K562 (cell line): ENCODE results near the gene VSIG10L2. TPM values are rescaled to one million over a fixed set of nuclear protein-coding genes. Genes with fewer than 3 reads are reported as not detected.
A peak's percentile ranks its signal among the peaks of the same experiment; 100 is the strongest.

Experiments
- ATAC-seq: fragments of 200-7000 bp; cut with Tn5 transposase; 3 replicates; pipeline ENCODE4 v1.9.1; 2020; ENCODE audit warnings: moderate library complexity
- BruUV-seq: library from RNA; stranded (reverse); fragments of 400-500 nt; replicated peaks from 2 replicates; lab custom pipeline; 2021; lab: Mats Ljungman, UMichigan
- CTCF ChIA-PET: fragments of 300-600 bp; formaldehyde crosslinking; extraction: SDS; loops from one replicate; lab custom pipeline; 2021; ENCODE audit warnings: low intra/inter-chr PET ratio; lab: Yijun Ruan, JAX
- POLR2A ChIA-PET: fragments of 300-600, 350-650 bp; sonication (Branson Sonifier 250); formaldehyde crosslinking; extraction: SDS; loops from one replicate; lab custom pipeline; 2021; ENCODE audit warnings: antibody characterized with exemption, inconsistent platforms; lab: Yijun Ruan, JAX
- DNase-seq, 4 experiments: peaks; one replicate each; pipeline versions ENCODE4 v3.0.0 to v3.0.0-alpha.2; 2011 to 2018; ENCODE audit warnings: low spot score in 3 of 4, mixed read lengths in 3 of 4; ENCODE audit errors: extremely low read depth in 1 of 4
- FAIRE-seq: peaks from 2 replicates; lab custom pipeline; 2011; peaks lifted over from hg19 to GRCh38; lab: Jason Lieb, UNC
- H2AFZ ChIP-seq: 2 replicates; pipeline ENCODE4 v1.6.0; 2011; ENCODE audit warnings: low read depth, low read length, control low read depth, inconsistent platforms
- H3K27ac ChIP-seq: fragments of 200-600 bp; 3 replicates; pipeline ENCODE4 v1.8.0; 2011; ENCODE audit warnings: low read depth, mild to moderate bottlenecking, control low read depth, inconsistent platforms, low read length, moderate library complexity, mixed read lengths; ENCODE audit errors: extremely low read depth
- H3K27me3 ChIP-seq, 2 experiments: fragments of 300-600 bp in 1 of 2; 2 replicates in 1 of 2; 3 replicates in 1 of 2; pipeline versions ENCODE4 v1.6.0 to v1.8.0; 2011; ENCODE audit warnings: inconsistent platforms in 2 of 2, low read length in 2 of 2, mild to moderate bottlenecking in 1 of 2, mixed read lengths in 1 of 2, moderate library complexity in 1 of 2; ENCODE audit not compliant: control insufficient read depth in 2 of 2, insufficient read depth in 2 of 2
- H3K36me3 ChIP-seq: fragments of 300-600 bp; 3 replicates; pipeline ENCODE4 v1.8.0; 2011; ENCODE audit warnings: mild to moderate bottlenecking, low read length, inconsistent platforms; ENCODE audit not compliant: control insufficient read depth, insufficient read depth
- H3K4me1 ChIP-seq, 2 experiments: fragments of 200-600 bp in 1 of 2; replicated peaks in 1 of 2; 2 replicates in 1 of 2; 3 replicates in 1 of 2; pipeline versions ENCODE4 v1.5.1 to v1.8.0; 2011; ENCODE audit warnings: inconsistent platforms in 2 of 2, low read length in 2 of 2, mild to moderate bottlenecking in 1 of 2, mixed read lengths in 1 of 2, moderate library complexity in 1 of 2; ENCODE audit not compliant: control insufficient read depth in 2 of 2, insufficient read depth in 2 of 2
- H3K4me2 ChIP-seq: 2 replicates; pipeline ENCODE4 v1.6.1; 2011; ENCODE audit warnings: low read length, control low read depth, inconsistent platforms, mixed read lengths; ENCODE audit not compliant: insufficient read depth
- H3K4me3 ChIP-seq: fragments of 200-600 bp; sonication (generic), shearing (Covaris generic); 2 replicates; pipeline ENCODE4 v1.5.1; 2016; ENCODE audit warnings: control low read depth, inconsistent platforms
- H3K79me2 ChIP-seq: fragments of 200-600 bp; 3 replicates; pipeline ENCODE4 v1.8.0; 2011; ENCODE audit warnings: low read length, inconsistent platforms; ENCODE audit not compliant: control insufficient read depth, insufficient read depth
- H3K9ac ChIP-seq, 2 experiments: 2 replicates each; pipeline versions ENCODE4 v1.6.0 to v1.6.1; 2011; ENCODE audit warnings: low read depth in 2 of 2, low read length in 2 of 2, control low read depth in 1 of 2, inconsistent platforms in 1 of 2, mild to moderate bottlenecking in 1 of 2, mixed read lengths in 1 of 2; ENCODE audit not compliant: insufficient read depth in 1 of 2
- H3K9me1 ChIP-seq: one replicate; pipeline ENCODE4 v1.6.0; 2011; ENCODE audit warnings: inconsistent platforms, mild to moderate bottlenecking, low read length, moderate library complexity; ENCODE audit not compliant: control insufficient read depth, insufficient read depth
- H3K9me3 ChIP-seq: replicated peaks from 2 replicates; pipeline ENCODE4 v1.5.1; 2011; ENCODE audit warnings: low read depth, low read length, inconsistent platforms; ENCODE audit not compliant: control insufficient read depth, insufficient read depth
- H4K20me1 ChIP-seq: replicated peaks from 2 replicates; pipeline ENCODE4 v1.6.1; 2011; ENCODE audit warnings: low read length, inconsistent platforms, mixed read lengths; ENCODE audit not compliant: control insufficient read depth, insufficient read depth
- CGGBP1 ChIP-seq: fragments of 250-450 bp; sonication (Bioruptor Pico); IDR thresholded peaks from 2 replicates; pipeline ENCODE4 v1.9.0; 2021; ENCODE audit warnings: mild to moderate bottlenecking
- FUS ChIP-seq: fragments of 200-400 bp; formaldehyde crosslinking; optimal IDR thresholded peaks from 2 replicates; pipeline ENCODE3; 2017; ENCODE audit warnings: low read depth, low read length
- HNRNPL ChIP-seq: fragments of 200-400 bp; formaldehyde crosslinking; IDR thresholded peaks from 2 replicates; pipeline ENCODE4 v1.6.1; 2017; ENCODE audit warnings: low read depth, mild to moderate bottlenecking, low read length
- PCBP1 ChIP-seq: fragments of 200-400 bp; formaldehyde crosslinking; IDR thresholded peaks from 2 replicates; pipeline ENCODE4 v1.6.1; 2018; ENCODE audit warnings: mild to moderate bottlenecking, low read depth, low read length; ENCODE audit not compliant: poor library complexity, severe bottlenecking
- POLR2AphosphoS5 ChIP-seq: IDR thresholded peaks from 2 replicates; pipeline ENCODE4 v1.6.1; 2011; ENCODE audit warnings: mild to moderate bottlenecking, low read depth, low read length, moderate library complexity; ENCODE audit not compliant: control insufficient read depth, insufficient read depth
- SMARCA5 ChIP-seq: fragments of 450-650 bp; IDR thresholded peaks from 2 replicates; pipeline ENCODE4 v1.6.1; 2016
- TARDBP ChIP-seq: fragments of 450-650 bp; IDR thresholded peaks from 2 replicates; pipeline ENCODE4 v1.6.1; 2016
- ZC3H8 ChIP-seq: fragments of 450-650 bp; IDR thresholded peaks from 2 replicates; pipeline ENCODE4 v1.6.1; 2017
- ZNF239 ChIP-seq: fragments of 250-450 bp; sonication (Bioruptor Pico); IDR thresholded peaks from 2 replicates; pipeline ENCODE4 v1.4.0; 2020; ENCODE audit warnings: mild to moderate bottlenecking
- ZNF347 ChIP-seq: fragments of 450-650 bp; formaldehyde crosslinking; IDR thresholded peaks from 2 replicates; pipeline ENCODE4 v1.4.0; 2020; ENCODE audit warnings: low read depth, mild to moderate bottlenecking, moderate library complexity
- ZNF354B ChIP-seq: fragments of 250-450 bp; sonication (Bioruptor Pico); IDR thresholded peaks from 2 replicates; pipeline ENCODE4 v1.4.0; 2020
- ZNF398 ChIP-seq: fragments of 250-450 bp; sonication (Bioruptor Pico); IDR thresholded peaks from 2 replicates; pipeline ENCODE4 v1.8.0; 2021; ENCODE audit warnings: moderate library complexity, mild to moderate bottlenecking, inconsistent platforms
- ZNF41 ChIP-seq: fragments of 250-450 bp; sonication (Bioruptor Pico); conservative IDR thresholded peaks from 2 replicates; pipeline ENCODE4 v1.4.0; 2020; ENCODE audit warnings: mild to moderate bottlenecking
- ZNF740 ChIP-seq, 3 experiments: fragments of 200-800 bp in 1 of 3; sonication (Bioruptor generic) in 1 of 3; sonication (generic) in 1 of 3; formaldehyde crosslinking in 1 of 3; IDR thresholded peaks; 2 replicates each; pipeline versions ENCODE4 v1.6.1 to v1.8.0; 2016 to 2022; ENCODE audit warnings: mild to moderate bottlenecking in 2 of 3, missing compliant biosample characterization in 2 of 3, missing genetic modification characterization in 2 of 3, missing genetic modification reagents in 1 of 3
- ZNF830 ChIP-seq: fragments of 250-450 bp; sonication (Bioruptor Pico); IDR thresholded peaks from 2 replicates; pipeline ENCODE4 v1.5.0; 2021; ENCODE audit warnings: mild to moderate bottlenecking
- WGBS: fragments of 100-300 bp; shearing (Covaris generic); methylation state at CpG from one replicate; pipeline ENCODE4 v1.1.6; 2016; ENCODE audit warnings: low coverage, mixed read lengths; ENCODE audit not compliant: insufficient coverage; ENCODE audit errors: missing lambda C conversion rate; 5-methylcytosine and 5-hydroxymethylcytosine counted together
- in situ Hi-C: fragments of 300-500 bp; cut with MboI; formaldehyde crosslinking; loops from 4 replicates; pipeline ENCODE4 v1.15.0; 2018; ENCODE audit warnings: inconsistent platforms, mixed read lengths
- intact Hi-C: fragments of 100-400 bp; cut with micrococcal nuclease; formaldehyde crosslinking; loops from 2 replicates; pipeline ENCODE4 v1.14.2; 2022
- polyA plus RNA-seq, 8 experiments: library from polyadenylated mRNA; depleted of rRNA in 4 of 8; stranded (reverse) in 5 of 8; unstranded in 3 of 8; fragments of >200 nt; fragmentation: Nextera tagmentation in 2 of 8; fragmentation: Illumina TruSeq in 1 of 8; extraction: Ambion mirVana in 2 of 8; extraction: Trizol in 1 of 8; gene quantifications; 2 replicates each; pipeline versions ENCODE4 v1.2.1 to v1.2.3, GENCODE V29; 2011 to 2014; ENCODE audit warnings: inconsistent platforms in 1 of 8, missing spikeins in 1 of 8
- total RNA-seq, 7 experiments: library from RNA; depleted of rRNA in 6 of 7; stranded (reverse); fragments of >200 nt in 6 of 7; fragmentation: Illumina TruSeq in 2 of 7; extraction: Trizol in 2 of 7; gene quantifications; 2 replicates each; pipeline versions ENCODE4 v1.2.1 to v1.2.3, GENCODE V29; 2011 to 2021; ENCODE audit warnings: low replicate concordance in 1 of 7

The VSIG10L2 gene
- total and polyA plus RNA-seq, 9 of the 15 experiments (the other 6 are each of a cell fraction or from before 2014, with no cell fraction given): not detected

DNA sequence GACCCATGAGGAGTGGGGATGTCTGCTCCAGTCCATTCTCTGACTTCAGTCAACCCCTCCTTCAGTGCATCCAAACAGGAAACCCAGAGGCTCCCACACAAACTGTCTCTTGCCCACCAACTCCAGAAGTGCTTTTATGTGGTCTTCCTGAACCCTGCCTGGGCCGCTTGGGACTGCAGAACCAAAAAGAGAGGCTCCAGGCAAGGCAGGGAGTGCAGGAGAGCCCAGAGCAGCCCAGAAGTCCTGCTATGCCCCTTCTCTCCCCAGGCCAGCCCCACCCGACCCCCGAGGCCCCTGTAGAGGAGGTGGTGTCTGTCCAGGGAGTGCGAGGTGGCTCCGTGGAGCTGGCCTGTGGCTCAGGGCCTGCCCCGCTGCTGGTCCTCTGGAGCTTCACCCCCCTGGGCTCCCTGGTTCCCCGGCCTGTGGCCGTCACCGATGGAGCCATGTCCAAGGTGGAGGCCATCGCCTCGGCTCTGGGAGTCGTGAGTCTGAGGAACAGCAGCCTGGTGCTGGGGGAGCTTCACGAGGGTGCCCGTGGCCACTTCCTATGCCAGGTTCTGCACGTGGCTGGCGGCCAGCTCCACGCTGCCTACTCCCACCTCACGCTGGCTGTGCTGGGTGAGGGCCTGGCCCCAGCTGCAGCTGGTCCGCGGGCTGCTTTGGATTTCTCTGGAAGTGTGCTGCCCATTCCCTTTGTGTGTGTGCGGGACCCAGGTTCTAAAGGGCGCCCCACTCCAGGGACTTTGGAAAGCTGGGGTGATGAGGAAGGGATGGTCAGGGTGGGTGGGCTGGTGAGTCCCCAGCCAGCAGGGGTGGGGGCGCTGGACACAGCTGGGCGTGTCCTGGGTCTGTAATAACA is 1.8 kb downstream of the VSIG10L2 start (continued):
- no peak for TF ChIP-seq ZNF347 (CRISPR knock-in tag)

DNA sequence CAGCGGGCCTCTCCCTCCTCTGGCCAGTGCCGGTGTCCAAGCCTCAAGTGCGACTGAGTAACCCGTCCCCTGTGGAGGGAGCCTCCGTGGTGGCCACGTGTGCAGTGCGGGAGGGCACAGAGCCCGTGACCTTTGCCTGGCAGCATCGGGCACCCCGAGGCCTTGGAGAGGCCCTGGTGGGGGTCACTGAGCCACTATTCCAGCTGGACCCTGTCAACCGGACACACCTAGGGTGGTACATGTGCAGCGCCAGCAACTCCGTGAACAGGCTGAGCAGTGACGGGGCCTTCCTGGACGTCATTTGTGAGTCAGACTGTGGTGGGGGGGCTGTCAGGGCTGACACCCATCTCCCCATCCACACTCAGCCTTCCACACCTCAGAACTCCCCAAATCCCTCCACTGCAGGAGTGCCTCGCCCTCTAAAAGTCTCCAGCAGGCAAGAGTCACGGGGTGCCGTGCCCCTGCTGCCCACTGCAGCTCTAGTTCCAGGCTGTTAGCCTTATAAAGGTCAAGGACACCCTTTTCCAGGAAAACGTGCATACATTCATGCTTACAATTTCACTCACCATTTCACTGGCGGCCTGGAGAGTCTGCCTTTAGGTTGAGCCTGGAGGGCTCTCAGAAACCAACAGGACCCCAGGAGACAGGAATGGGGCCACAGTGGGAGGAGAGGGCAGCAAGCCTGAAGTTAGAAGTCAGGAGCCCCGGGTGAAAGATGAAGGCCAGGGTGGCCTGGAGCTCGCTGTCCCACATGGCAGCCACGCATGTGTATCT is 2.6 kb downstream of the VSIG10L2 start:
- no peaks in the 10 kb centered on the region for H3K9me1 ChIP-seq
- no peaks in the 10 kb centered on the region for H3K79me2 ChIP-seq
- peaks cover 54 to 85% of the 10 kb centered on the region in 2 experiments for H3K27me3 ChIP-seq
- no TSS peak for BruUV-seq
- H3K9ac ChIP-seq: no peak overlapping the region; a peak in 1 of 4 replicates
- intact Hi-C loops: no loop called here
- 9% methylated on average over 22 of the region's 23 CpGs for WGBS
- POLR2A ChIA-PET: interaction anchor here (1.0 kb wide), 1 partner anchor 45 kb away, joined by 3 read pairs; the partner anchor contains the start of gene PUS3
- H3K36me3 ChIP-seq: no peaks in the 10 kb centered on the region
- no peak overlapping the region for H3K4me2 ChIP-seq
- no peak overlapping the region for H3K4me3 ChIP-seq
- ATAC-seq: peak; percentile 26; the same call in 1 of the 3 replicates
- no peak overlapping the region for H2AFZ ChIP-seq
- CTCF ChIA-PET: no interaction called here
- FAIRE-seq: no peak
- in situ Hi-C loops: no loop called here
- peaks cover 5% of the 10 kb centered on the region for H4K20me1 ChIP-seq
- H3K27ac ChIP-seq: no peak overlapping the region
- DNase-seq: no peak
- H3K4me1 ChIP-seq: peaks cover 2 to 18% of the 10 kb centered on the region in 2 experiments; a peak in 2 of 5 replicates
- no peaks in the 10 kb centered on the region for H3K9me3 ChIP-seq
- TF ChIP-seq CGGBP1 (CRISPR knock-in tag): no peak
- TF ChIP-seq TARDBP: no peak
- no peak for TF ChIP-seq ZNF398 (CRISPR knock-in tag)
- no peak for TF ChIP-seq ZNF347 (CRISPR knock-in tag)
- TF ChIP-seq HNRNPL: no peak
- TF ChIP-seq POLR2AphosphoS5: no peak
- no peak for TF ChIP-seq ZC3H8
- no peak for TF ChIP-seq ZNF830
- TF ChIP-seq ZNF41 (CRISPR knock-in tag): no peak
- TF ChIP-seq ZNF354B (CRISPR knock-in tag): no peak
- TF ChIP-seq FUS: no peak
- TF ChIP-seq SMARCA5: no peak
- TF ChIP-seq ZNF239 (CRISPR knock-in tag): no peak
- TF ChIP-seq ZNF740 (CRISPR knock-in tag; IDR thresholded peaks at IDR 0.05): no peak
- no peak for TF ChIP-seq ZNF740 (tag; IDR thresholded peaks at IDR 0.05)
- no peak for TF ChIP-seq PCBP1
